Ovary (tissue), 10 donors: ENCODE data around the gene GPR152. TPM values are rescaled to one million over a fixed set of nuclear protein-coding genes. Genes with fewer than 3 reads are reported as not detected.

Experiments
- DNase-seq, 5 donors: peaks; one replicate each; pipeline ENCODE4 v3.0.0-alpha.2; 2019 to 2020
- H3K27ac ChIP-seq, 2 donors: fragments of 200-600 bp; one replicate each; pipeline versions ENCODE4 v1.5.1 to v1.8.0; 2019 to 2022
- H3K27me3 ChIP-seq: fragments of 200-600 bp; one replicate; pipeline ENCODE4 v1.8.0; 2022
- H3K36me3 ChIP-seq: fragments of 200-600 bp; sonication (generic); one replicate; pipeline ENCODE4 v1.5.1; 2019
- H3K4me1 ChIP-seq: one replicate; pipeline ENCODE4 v1.8.1; 2013; ENCODE audit warnings: mild to moderate bottlenecking, moderate library complexity; ENCODE audit not compliant: insufficient read depth
- H3K4me3 ChIP-seq: fragments of 200-600 bp; sonication (generic); one replicate; pipeline ENCODE4 v1.5.1; 2017
- H3K9me3 ChIP-seq, 2 donors: fragments of 200-600 bp in 1 of 2; sonication (generic) in 1 of 2; one replicate each; pipeline versions ENCODE4 v1.5.1 to v1.8.1; 2013 to 2019; ENCODE audit warnings: mild to moderate bottlenecking in 1 of 2, moderate library complexity in 1 of 2
- CTCF ChIP-seq, 3 donors: fragments of 450-650 bp in 2 of 3; fragments of 200-600 bp in 1 of 3; IDR thresholded peaks; one replicate each; pipeline versions ENCODE4 v1.5.1 to v1.8.0; 2016 to 2022; ENCODE audit warnings: antibody characterized with exemption in 3 of 3, mild to moderate bottlenecking in 1 of 3
- EP300 ChIP-seq: sonication (generic); formaldehyde crosslinking; IDR thresholded peaks from one replicate; pipeline ENCODE4 v1.6.1; 2017; ENCODE audit warnings: antibody characterized with exemption
- POLR2A ChIP-seq: fragments of 450-650 bp; IDR thresholded peaks from one replicate; pipeline ENCODE4 v1.6.1; 2017; ENCODE audit warnings: antibody characterized with exemption, mild to moderate bottlenecking, moderate library complexity
- WGBS, 3 donors: extraction: QIAGEN DNeasy Blood & Tissue Kit in 1 of 3; methylation state at CpG; one replicate each; pipeline versions ENCODE4 v1.1.5 to v1.1.7; 2013 to 2017; 5-methylcytosine and 5-hydroxymethylcytosine counted together
- intact Hi-C, 4 donors: fragments of 100-400 bp; cut with DNase I; formaldehyde crosslinking; loops; one replicate each; pipeline versions ENCODE4 v1.11.0 to v1.15.1; 2022 to 2023
- long read RNA-seq, 3 donors: library from polyadenylated mRNA in 2 of 3; unstranded in 2 of 3; transcript quantifications; one replicate each; pipeline ENCODE4 v2.0.0 and lab custom pipeline, GENCODE V29; 2021 to 2026
- polyA plus RNA-seq, 2 donors: library from polyadenylated mRNA; stranded (reverse); fragments of 200-250 nt in 1 of 2; fragments of 350-450 nt in 1 of 2; fragmentation: Illumina TruSeq in 1 of 2; extraction: RNeasy Lipid Tissue Mini Kit (QIAGEN cat#74804) in 1 of 2; gene quantifications; one replicate each; pipeline ENCODE4 v1.2.3, GENCODE V29; 2013 to 2014
- total RNA-seq, 7 donors: library from RNA; depleted of rRNA in 2 of 7; stranded (reverse); fragments of >200 nt in 2 of 7; fragmentation: NEBNext Ultra II Directional in 3 of 7; extraction: Animal tissue kit (Norgen Biotek cat#: 25700) in 3 of 7; gene quantifications; one replicate each; pipeline versions ENCODE4 v1.1.0 to v1.2.4, GENCODE V29; 2016 to 2023
- donor health status: DM: no; HTN: no; CAD: no; lungs with moderate emphysema.
- donor health status: DM: no; HTN: no; CAD: no.
- donor health status: Bipolar disorder and iron deficiency.
- donor health status: DM: yes; HTN: yes; CAD: no.
- donor health status: DM: no; HTN: no; CAD: no.
- donor health status: DM: yes; HTN: yes; CAD: no.

Gene GPR152
- total RNA-seq (under 1 TPM in 1 of 7 donors, not detected in 6; 0.15 TPM), polyA plus RNA-seq (not detected)
- long read RNA-seq, donor 1, result 0 reads
- long read RNA-seq, donor 2, result 0 reads
- long read RNA-seq, donor 3, result 0 reads

- Histone ChIP-seq H3K27me3 (no peaks in the 10 kb centered on the region), H3K9me3 (no peaks in the 10 kb centered on the region), H3K4me3 (no peak within 1 kb of the TSS), H3K4me1 (no peaks in the 10 kb centered on the region), H3K36me3 (no peaks in the 10 kb centered on the region), H3K27ac (no peak within 1 kb of the TSS)
- TF ChIP-seq CTCF (IDR thresholded peaks at IDR 0.05) (no peak), EP300 (no peak), POLR2A (no peak)
- intact Hi-C loops, result no loop called here
- 80 to 88% (median 80%) methylated on average over 27 to 33 of the region's 33 CpGs for WGBS, 3 donors
- DNase-seq, result no peak
Observed at GRCh38 chr11:67452141-67452952, at the start of gene GPR152. TSS of gene GPR152 (minus strand) at chr11:67452729. CDS start at chr11:67452724, 5 bp downstream.

DNA sequence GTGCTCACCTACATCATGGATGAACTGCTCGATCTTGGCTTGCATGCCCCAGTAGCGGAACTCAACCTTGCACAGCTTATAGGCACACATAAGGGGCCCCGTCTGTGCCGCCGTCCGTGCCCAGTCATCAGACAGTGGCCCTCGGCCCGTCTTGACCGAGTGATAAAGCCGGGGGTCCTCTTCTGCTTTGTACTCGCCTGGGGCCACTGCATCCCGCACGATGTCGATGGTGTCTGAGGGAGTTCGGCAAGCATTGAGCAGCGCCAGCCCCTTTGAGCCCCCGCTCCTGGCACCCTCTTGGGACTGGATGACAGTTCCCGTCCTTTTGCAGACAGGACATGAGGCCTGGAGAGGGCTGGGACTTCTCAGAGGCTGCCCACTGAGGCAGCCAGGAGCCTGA is 49.3 kb upstream of the GPR152 start:
- Histone ChIP-seq H3K9me3 (no peaks in the 10 kb centered on the region), H3K27ac (no peak overlapping the region), H3K36me3 (no peaks in the 10 kb centered on the region), H3K27me3 (no peaks in the 10 kb centered on the region), H3K4me3 (no peak overlapping the region), H3K4me1 (peaks cover 10% of the 10 kb centered on the region)
- no peak for DNase-seq
- WGBS, 3 donors, result 94 to 98% (median 95%) methylated on average over 18 of the region's 18 CpGs
- TF ChIP-seq POLR2A, result no peak
- no peak for TF ChIP-seq CTCF (IDR thresholded peaks at IDR 0.05)
- no peak for TF ChIP-seq EP300
- intact Hi-C loops, result loop anchor here in 3 of 4 donors (5.0 to 10.0 kb wide), 3 partner anchors 57 to 145 kb away; partner anchors contain the start of genes CORO1B (in 1 of the 3), PPP1CA (in 1 of the 3) and TBC1D10C (in 1 of the 3)

GRCh38 chr11:67500831-67501715 is 48.5 kb upstream of the GPR152 start:
- Histone ChIP-seq H3K4me3 (no peak overlapping the region), H3K27ac (no peak overlapping the region), H3K9me3 (no peaks in the 10 kb centered on the region), H3K36me3 (no peaks in the 10 kb centered on the region), H3K4me1 (peaks cover 10% of the 10 kb centered on the region), H3K27me3 (no peaks in the 10 kb centered on the region)
- WGBS, 3 donors, result 92 to 94% (median 93%) methylated on average over 9 of the region's 9 CpGs
- TF ChIP-seq POLR2A (no peak), CTCF (IDR thresholded peaks at IDR 0.05) (no peak), EP300 (no peak)
- no peak for DNase-seq
- intact Hi-C loops, result loop anchor here in 3 of 4 donors (5.0 to 10.0 kb wide), 3 partner anchors 56 to 144 kb away; partner anchors contain the start of genes CORO1B (in 1 of the 3), PPP1CA (in 1 of the 3) and TBC1D10C (in 1 of the 3)

DNA sequence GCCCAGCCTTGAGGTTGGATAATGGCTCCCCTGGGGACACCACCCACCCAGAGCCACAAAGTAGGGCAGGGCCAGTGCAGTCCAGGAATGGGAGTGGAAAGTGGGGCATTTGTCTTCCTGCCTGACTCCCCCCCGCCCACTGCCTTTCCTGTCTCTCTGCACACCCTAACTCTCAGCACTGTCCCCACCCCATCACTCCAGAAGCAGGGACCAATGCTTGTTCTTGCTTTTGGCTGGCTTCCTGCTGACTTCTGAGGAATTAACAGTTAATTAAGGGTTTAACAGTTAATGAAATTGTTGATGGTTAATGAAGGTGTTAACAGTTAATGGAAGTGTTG is 47.9 kb upstream of the GPR152 start:
- peaks cover 5% of the 10 kb centered on the region for H3K4me1 ChIP-seq
- H3K27ac ChIP-seq, result no peak overlapping the region
- H3K36me3 ChIP-seq, result no peaks in the 10 kb centered on the region
- no peaks in the 10 kb centered on the region for H3K9me3 ChIP-seq
- H3K4me3 ChIP-seq, result no peak overlapping the region
- no peak for TF ChIP-seq CTCF (IDR thresholded peaks at IDR 0.05)
- TF ChIP-seq EP300, result no peak
- TF ChIP-seq POLR2A, result no peak
- WGBS, 3 donors, result 97 to 100% (median 100%) methylated on average over 1 of the region's 1 CpG
- no peak for DNase-seq
- no peaks in the 10 kb centered on the region for H3K27me3 ChIP-seq
- intact Hi-C loops, result loop anchor here in 3 of 4 donors (5.0 to 10.0 kb wide), 3 partner anchors 56 to 143 kb away; partner anchors contain the start of genes CORO1B (in 1 of the 3), PPP1CA (in 1 of the 3) and TBC1D10C (in 1 of the 3)
